SK-N-SH (cell line): ENCODE results near the gene FBF1.

Experiments
- CHD2 ChIP-seq: fragments of 150-350 bp; IDR thresholded peaks from 2 replicates; pipeline ENCODE4 v1.6.1; 2018; ENCODE audit warnings: low read length; ENCODE audit not compliant: partially characterized antibody
- CTCF ChIP-seq: fragments of 200-600 bp; sonication (generic); IDR thresholded peaks from 2 replicates; pipeline ENCODE4 v1.6.1; 2017; ENCODE audit warnings: antibody characterized with exemption, mild to moderate bottlenecking, moderate library complexity
- EZH2phosphoT487 ChIP-seq: fragments of 200-600 bp; sonication (generic); IDR thresholded peaks from 2 replicates; pipeline ENCODE4 v1.6.1; 2017; ENCODE audit warnings: low read depth, mixed run types, mild to moderate bottlenecking, antibody characterized with exemption, moderate library complexity, borderline replicate concordance
- FOXJ3 ChIP-seq: sonication (generic); formaldehyde crosslinking; IDR thresholded peaks from 2 replicates; pipeline ENCODE4 v1.5.1; 2020; ENCODE audit warnings: mild to moderate bottlenecking, missing genetic modification reagents
- GABPA ChIP-seq: IDR thresholded peaks from 2 replicates; pipeline ENCODE4 v1.4.0; 2012; ENCODE audit warnings: low read depth, mild to moderate bottlenecking
- IRF3 ChIP-seq: fragments of 150-350 bp; IDR thresholded peaks from 2 replicates; pipeline ENCODE4 v1.6.1; 2016; ENCODE audit warnings: mild to moderate bottlenecking, low read depth, low read length
- MAX ChIP-seq: IDR thresholded peaks from 2 replicates; pipeline ENCODE4 v1.4.0; 2012; ENCODE audit warnings: low read depth
- NFIC ChIP-seq: IDR thresholded peaks from 2 replicates; pipeline ENCODE4 v1.4.0; 2012; ENCODE audit warnings: borderline replicate concordance
- POLR2AphosphoS5 ChIP-seq: IDR thresholded peaks from 2 replicates; pipeline ENCODE4 v1.6.1; 2012; ENCODE audit warnings: low read depth, low read length
- REST ChIP-seq: IDR thresholded peaks from 2 replicates; pipeline ENCODE4 v1.6.1; 2012; ENCODE audit warnings: mild to moderate bottlenecking, low read depth, low read length, moderate library complexity
- RFX5 ChIP-seq: IDR thresholded peaks from 2 replicates; pipeline ENCODE4 v1.6.1; 2012; ENCODE audit warnings: mild to moderate bottlenecking, improper control_type of control experiment, low read length
- TEAD4 ChIP-seq: IDR thresholded peaks from 2 replicates; pipeline ENCODE4 v1.4.0; 2012; ENCODE audit warnings: mild to moderate bottlenecking, borderline replicate concordance; ENCODE audit not compliant: insufficient read depth
- USF2 ChIP-seq: fragments of 150-350 bp; IDR thresholded peaks from 2 replicates; pipeline ENCODE4 v1.6.1; 2017; ENCODE audit warnings: antibody characterized with exemption, low read length, low read depth, borderline replicate concordance
- YY1 ChIP-seq: IDR thresholded peaks from 2 replicates; pipeline ENCODE4 v1.4.0; 2012; ENCODE audit warnings: low read depth, mild to moderate bottlenecking

GRCh38 chr17:75894049-75894733, 46.7 kb downstream of the FBF1 start:
- TF ChIP-seq GABPA, result no peak
- no peak for TF ChIP-seq CTCF
- no peak for TF ChIP-seq NFIC
- TF ChIP-seq REST, result no peak
- no peak for TF ChIP-seq EZH2phosphoT487
- TF ChIP-seq CHD2, result no peak
- no peak for TF ChIP-seq FOXJ3 (CRISPR knock-in tag)
- TF ChIP-seq RFX5, result no peak
- TF ChIP-seq USF2, result no peak
- no peak for TF ChIP-seq MAX
- TF ChIP-seq IRF3, result no peak
- no peak for TF ChIP-seq YY1
- TF ChIP-seq POLR2AphosphoS5, result no peak
- no peak for TF ChIP-seq TEAD4
